CD4-positive, alpha-beta T cell treated with Interleukin-2 at 100 ng/mL for 4 hours (primary cell): ENCODE measurements around the gene KDM6B.
"Not testable (repeated sequence)": the region's sequence is repeated elsewhere in the genome, so short reads cannot be mapped to it uniquely, and the experiment has no call there.

Source experiments
- DNase-seq: peaks from one replicate; pipeline ENCODE4 v3.0.0-alpha.2; 2020; ENCODE audit warnings: low spot score

The KDM6B gene

GRCh38 chr17:7833795-7834541 is at the start of gene KDM6B:
Gene KDM6B, plus strand, starts transcription at chr17:7834217. Its CDS starts 11,338 bp downstream, at chr17:7845555.
- peak; percentile 86 for DNase-seq

DNA sequence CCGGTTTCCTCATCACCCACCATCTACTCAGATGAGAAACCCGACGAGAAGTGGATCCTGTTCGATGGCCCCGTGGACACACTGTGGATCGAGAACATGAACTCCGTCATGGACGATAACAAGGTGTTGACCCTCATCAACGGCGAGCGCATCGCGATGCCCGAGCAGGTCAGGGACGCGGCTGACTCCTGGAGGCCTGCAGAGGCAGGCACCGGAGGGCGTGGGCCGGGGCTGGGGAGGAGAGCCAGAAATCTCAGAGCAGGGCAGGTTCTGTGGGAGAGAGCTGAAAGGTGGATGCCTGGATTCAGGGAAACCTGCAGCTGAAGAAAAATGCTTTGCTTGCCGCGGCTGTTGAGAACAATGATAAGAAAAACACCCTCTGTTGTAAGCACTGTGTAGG is 47.2 kb upstream of the KDM6B start:
- no peak for DNase-seq

GRCh38 chr17:7789131-7789530 is 44.9 kb upstream of the KDM6B start:
- DNase-seq = no peak

- no peak for DNase-seq
Measured at GRCh38 chr17:7790150-7790549, 43.9 kb upstream of the KDM6B start.

- DNase-seq = no peak
Measured at GRCh38 chr17:7792611-7793010, 41.4 kb upstream of the KDM6B start.

- DNase-seq = no peak
Measured at GRCh38 chr17:7794075-7794663, 39.8 kb upstream of the KDM6B start.

- no peak for DNase-seq
Measured at GRCh38 chr17:7797976-7798375, 36.0 kb upstream of the KDM6B start.

- DNase-seq = no peak
Measured at GRCh38 chr17:7798839-7799238, 35.2 kb upstream of the KDM6B start.

- no peak for DNase-seq
Measured at GRCh38 chr17:7803981-7804380, 30.0 kb upstream of the KDM6B start.

DNA sequence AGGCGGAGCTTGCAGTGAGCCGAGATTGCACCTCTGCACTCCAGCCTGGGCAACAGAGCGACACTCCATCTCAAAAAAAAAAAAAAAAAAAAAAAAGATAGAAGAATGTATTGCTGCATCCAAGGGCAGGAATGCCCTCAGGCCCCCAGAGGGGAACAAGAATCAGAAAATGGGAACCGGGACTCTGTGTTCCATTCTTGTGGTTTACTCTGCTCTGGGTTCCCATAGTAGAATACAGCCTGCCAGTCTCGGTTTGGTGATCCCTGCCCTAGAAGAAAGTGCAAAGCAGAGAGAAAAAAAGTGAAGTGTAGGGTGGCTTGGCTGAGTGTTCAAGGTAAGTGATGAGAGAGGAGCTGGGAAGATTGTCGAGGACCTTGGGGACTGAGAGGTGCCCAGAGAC is 27.4 kb upstream of the KDM6B start:
- DNase-seq = no peak

DNA sequence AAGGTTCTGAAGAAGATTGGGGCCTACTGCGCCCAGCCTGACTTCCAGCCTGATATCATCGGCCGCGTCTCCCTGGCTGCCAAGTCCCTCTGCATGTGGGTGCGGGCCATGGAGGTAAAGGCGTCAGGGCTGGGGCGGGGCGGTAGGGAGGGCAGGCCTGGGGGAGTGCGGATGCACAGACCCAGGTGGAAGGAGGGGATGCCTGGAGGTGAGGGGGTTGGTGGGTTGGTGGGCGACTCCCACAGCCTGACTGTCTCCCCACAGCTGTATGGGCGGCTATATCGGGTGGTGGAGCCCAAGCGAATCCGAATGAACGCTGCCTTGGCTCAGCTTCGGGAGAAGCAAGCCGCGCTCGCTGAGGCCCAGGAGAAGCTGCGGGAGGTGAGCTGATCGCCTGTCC is 26.8 kb upstream of the KDM6B start:
- no peak for DNase-seq

GRCh38 chr17:7809086-7809790 is 24.8 kb upstream of the KDM6B start:
- DNase-seq = no peak

- DNase-seq = not testable (repeated sequence)
Measured at GRCh38 chr17:7809791-7810343, 24.1 kb upstream of the KDM6B start.

DNA sequence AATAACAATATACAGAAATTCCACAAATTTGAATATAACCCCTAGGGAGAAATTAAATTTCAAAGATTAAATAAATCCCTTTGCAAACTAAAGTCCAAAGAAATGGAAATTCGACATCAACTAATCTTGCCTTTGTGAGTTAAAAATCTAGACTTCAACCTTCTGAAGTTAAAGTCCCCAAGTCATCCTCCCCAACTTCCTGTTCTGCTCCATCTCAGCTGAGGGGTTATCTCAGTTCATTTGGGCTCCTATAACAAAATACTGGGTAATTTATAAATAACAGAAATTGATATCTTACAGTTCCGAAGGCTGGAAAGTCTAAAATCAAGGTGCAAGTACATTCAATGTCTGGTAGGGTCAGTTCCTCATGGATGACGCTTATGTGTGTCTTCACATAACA is 22.8 kb upstream of the KDM6B start:
- DNase-seq = no peak

DNA sequence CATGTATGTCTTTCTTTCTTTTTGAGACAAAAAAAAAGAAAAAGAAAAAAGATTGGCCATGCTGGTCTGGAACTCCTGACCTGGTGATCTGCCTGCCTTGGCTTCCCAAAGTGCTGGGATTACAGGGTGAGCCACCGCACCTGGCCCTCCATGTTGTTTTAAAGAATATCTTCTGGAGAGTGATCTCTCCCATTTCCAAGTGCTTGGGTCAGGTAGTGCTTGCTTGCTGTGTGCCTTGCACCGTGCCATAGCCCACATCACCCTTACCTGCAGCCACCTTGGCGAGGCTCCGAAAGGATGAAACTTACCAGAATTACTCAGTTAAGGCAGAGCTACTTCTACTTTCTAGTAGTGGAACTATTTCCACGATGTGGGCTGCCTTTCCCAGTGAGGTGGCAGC is 19.0 kb upstream of the KDM6B start:
- no peak for DNase-seq

DNA sequence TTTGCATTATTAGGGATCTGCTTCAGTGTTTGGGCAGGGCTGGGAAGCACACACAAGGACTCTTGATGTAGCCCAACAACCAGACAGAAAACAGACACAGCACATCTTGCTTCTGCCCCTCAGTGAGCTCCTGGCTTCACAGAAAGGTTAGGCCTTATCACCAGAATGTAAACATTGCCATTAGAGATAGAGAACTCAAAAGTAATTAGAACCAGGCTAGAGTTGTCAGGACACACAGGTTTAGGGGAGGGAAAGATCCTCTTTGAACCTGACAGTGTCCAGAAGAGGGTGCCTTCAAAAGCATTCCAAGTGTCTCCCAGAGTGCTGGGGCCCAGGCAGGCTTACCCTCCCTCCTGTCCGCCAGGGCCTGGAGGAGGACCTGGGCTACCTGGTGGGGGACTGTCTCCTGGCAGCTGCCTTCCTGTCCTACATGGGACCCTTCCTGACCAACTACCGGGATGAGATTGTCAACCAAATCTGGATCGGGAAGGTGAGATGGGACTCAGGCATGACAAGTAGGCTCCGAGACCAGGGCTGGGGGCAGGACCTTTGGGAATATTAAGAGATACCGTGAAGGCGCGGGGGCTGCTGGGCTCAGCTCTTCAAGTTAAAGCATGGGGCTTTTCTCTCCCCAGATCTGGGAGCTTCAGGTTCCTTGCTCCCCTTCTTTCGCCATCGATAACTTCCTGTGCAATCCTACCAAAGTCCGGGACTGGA is 16.9 kb upstream of the KDM6B start:
- DNase-seq = no peak

- no peak for DNase-seq
Measured at GRCh38 chr17:7817643-7817964, 16.4 kb upstream of the KDM6B start.

GRCh38 chr17:7818026-7818425 is 16.0 kb upstream of the KDM6B start:
- no peak for DNase-seq

- DNase-seq = no peak
Measured at GRCh38 chr17:7818746-7819645, 15.0 kb upstream of the KDM6B start.

DNA sequence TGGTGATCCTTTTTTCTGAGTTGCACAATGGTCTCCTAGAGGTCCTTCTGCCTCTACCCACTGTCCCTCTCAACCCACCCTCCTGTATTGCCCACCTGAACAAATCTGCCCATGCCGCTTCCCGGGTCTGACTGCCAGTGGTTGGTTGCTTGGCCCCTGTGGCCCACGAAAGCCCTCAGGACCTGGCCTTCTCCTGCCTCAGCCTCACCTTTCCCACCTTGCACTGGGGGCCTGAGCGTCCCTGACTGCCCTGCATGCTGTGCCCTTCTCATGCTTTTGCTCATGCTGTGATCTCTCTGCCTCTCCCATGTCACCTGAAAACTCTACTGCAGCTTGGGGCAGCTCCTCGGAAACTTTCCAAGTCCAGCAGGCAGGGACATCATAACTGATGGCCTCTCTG is 13.8 kb upstream of the KDM6B start:
- no peak for DNase-seq

- no peak for DNase-seq
Measured at GRCh38 chr17:7822126-7822525, 11.9 kb upstream of the KDM6B start.
